ENCODE results near the gene ATP11C.
"Not testable (repeated sequence)": the region's sequence is repeated elsewhere in the genome, so short reads cannot be mapped to it uniquely, and the experiment has no call there.

Gene ATP11C

DNA sequence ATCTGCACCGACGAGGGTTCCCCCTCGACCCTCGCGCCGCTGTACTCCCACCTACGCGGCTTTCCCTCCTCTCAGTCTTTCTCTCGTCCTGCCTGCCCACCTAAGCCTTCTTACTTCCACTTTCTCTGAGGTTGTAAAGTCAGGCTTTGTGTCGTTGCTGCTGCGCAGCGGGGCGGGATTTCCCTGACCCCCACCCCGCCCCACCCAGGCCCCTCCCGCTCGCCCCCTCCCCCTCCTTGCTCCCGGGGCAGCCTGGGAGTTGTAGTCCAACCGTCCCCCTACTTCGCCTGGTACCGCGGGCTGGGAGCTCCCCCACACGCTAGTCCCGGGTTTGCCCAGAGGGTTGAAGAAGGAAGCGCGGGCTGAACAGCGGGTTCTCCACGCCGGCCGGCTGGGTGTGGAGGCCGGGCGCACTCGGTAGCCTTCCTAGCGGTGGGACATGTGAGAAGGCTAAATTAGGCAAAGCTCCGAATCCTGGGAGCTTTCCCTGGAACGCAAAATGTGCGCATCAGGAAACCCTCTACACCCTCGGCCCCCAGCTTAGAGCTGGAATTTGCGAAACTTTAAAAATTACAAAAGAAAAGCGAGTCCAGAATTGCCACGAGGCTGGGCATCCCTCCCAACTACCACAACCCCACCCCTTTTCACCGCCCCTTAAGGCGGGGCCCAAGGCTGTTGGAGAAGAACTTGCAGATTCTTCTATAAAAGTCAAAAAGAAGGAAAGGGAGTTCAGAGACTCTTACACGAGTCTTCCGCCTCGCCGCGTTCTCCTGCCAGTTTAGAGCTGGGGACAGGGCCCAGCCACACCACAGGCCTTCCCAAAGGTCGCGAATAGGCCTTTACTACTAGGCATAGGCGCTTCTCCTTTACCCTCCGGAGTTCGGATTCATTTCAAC is at the start of gene ATP11C:
Gene ATP11C (minus strand): TSS at position 153 of the 896 bp plus-strand sequence. CDS start 1,011 bp downstream, outside the sequence.
- peak; percentile 50 to 65 for DNase-seq (ENCODE audit: low read depth in 2 of 2)

DNA sequence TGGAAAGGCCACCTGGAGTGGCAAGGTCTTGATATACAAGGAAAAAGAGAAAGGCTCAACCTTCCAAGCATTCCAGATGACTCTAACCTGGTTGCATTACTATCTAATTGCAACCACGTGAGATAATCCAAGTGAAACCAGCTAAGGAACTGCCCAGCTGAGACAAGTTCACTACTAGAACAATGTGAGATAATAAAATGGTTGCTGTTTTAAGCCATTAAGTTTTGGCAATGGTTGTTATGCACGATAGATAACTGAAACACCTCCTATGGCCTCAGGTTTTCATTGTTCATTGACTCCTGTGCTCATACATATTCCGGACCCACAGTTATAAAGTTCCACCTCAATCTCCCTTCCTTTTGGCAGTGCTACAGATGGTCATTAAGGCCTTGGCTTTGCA is 41.6 kb upstream of the ATP11C start:
- no peak for DNase-seq (ENCODE audit: low read depth in 2 of 2)

DNA sequence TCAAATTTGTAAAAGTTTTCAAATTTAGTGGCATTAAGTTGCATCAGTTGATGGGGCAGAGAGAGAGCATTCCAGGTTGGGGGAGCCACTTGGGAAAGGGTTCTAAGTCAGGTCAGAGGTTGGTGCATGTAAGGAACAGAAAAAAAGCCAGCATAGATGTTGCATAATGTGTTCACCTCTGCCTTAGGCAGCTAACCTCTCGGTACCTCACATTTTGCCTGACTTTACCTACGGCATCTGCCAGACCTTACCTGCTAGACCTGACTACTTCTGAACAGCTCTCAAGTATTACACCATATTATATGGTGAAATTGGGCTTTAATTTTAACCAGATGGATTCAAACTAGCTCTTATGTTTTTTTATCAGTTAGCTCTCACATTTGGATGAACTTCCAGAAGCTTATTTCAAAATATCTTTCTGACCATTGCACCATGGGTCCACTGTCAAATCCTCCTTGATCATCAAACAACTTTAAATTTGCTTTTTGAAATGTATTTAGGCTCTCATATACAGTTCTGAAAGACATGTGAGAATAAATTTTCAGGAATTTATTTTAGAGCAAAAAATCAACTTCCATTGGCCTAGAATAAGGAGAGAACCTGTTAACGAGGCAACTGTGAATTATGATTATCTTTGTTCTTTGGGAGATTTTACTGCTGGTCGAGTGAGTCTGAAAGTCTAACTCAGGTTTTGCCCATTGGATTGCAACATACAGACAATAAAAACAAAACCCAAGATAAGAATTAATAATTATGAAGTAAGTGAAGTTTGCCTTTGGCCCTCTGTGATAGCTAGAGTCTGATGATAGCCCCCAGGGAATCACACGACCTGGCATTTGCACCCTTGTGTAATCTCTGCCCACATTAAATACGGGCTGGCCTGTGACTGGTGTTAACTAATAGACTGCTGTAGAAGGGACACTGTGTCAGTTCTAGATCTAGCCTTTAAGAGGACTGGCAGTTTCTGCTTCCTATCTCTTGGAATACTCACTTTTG is 40.1 kb upstream of the ATP11C start:
- no peak for DNase-seq (ENCODE audit: low read depth in 2 of 2)

DNA sequence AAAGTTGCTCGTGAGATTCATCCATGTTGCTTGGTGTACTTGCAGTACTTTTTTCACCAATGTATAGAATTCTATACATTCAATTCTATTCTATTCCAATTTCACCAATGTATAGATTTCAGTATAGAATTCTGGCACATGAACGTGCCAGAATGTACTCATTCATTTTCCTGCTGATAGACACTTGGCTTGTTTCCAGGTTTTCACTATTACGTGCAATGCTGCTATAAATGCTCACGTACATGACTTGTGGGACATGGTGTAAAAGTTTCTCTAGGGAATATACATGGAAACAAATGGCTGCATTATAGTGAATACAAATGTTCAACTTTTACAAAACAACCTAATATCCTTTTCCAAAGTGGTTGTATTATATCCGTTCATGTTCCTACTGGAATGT is 39.3 kb upstream of the ATP11C start:
- no peak for DNase-seq (ENCODE audit: low read depth in 2 of 2)

DNA sequence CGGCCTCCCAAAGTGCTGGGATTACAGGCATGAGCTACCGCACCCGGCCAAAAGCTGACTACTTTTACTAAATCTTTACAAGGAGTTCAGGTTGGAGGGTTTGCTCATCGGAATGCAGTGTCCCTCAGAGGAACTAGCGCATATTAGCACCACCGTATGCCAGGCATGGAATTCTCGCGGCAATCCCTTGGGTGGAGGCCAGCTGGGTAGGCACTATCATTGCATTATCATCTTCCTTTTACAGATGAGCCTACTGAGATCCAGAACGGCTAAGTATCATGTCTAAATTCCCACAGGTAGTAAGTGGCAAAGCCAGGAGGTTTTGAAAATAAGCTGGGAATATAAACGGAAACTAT is 38.5 kb upstream of the ATP11C start:
- no peak for DNase-seq (ENCODE audit: low read depth in 2 of 2)

DNA sequence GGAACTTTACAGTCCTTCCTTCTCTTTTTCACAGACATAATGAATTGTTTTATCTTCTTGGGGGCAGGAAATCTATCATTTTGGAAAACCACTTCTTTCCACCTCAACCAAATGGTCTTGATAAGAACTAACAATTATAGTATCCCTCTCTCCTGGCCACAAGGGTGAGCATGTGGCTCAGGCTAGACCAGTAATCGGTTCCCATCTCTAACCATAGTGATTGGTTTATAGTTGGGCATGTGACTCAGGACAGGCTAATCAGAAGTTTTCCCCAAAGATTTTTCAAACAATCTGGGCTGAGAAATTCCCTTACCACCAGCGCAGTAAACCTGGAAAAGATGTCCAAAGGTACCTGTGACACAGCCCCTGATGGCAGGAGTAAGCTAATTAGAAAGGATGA is 36.4 kb upstream of the ATP11C start:
- no peak for DNase-seq (ENCODE audit: low read depth in 2 of 2)

DNA sequence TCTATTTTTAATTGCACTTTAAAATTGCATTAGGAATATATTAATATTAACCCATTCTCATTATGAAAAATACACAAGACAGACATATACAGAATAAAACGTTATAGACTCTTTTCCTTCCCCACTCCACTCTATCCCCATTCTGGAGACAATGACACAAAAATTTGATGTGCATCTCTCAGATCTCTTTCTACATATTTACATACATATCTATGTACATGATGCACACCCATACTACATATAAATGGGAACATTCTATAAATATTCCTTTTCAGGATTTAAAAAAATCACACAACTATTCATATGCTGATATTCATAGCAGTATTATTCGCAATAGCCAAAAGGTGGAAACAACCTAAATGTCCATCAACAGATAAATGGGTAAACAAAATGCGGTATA is 34.9 kb upstream of the ATP11C start:
- no peak for DNase-seq (ENCODE audit: low read depth in 2 of 2)

DNA sequence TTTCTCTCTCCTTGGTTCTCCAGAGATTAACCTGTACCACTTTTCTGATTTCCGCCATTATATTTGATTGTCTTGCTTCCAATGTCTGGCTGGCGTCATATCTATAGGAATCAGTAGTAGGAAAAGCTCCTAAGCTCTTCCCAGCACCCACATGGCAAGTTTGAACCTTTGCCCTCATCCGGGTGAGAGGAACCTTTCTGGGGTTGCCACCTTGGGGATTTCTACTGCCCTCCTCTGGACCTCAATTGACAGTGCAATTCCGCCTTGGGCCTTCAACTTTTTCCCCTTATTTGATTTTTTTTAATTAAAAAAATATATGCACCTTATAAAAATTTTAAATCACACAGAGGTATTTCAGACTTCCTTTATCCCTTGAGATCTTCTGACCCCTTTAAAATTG is 34.4 kb upstream of the ATP11C start:
- no peak for DNase-seq (ENCODE audit: low read depth in 2 of 2)

DNA sequence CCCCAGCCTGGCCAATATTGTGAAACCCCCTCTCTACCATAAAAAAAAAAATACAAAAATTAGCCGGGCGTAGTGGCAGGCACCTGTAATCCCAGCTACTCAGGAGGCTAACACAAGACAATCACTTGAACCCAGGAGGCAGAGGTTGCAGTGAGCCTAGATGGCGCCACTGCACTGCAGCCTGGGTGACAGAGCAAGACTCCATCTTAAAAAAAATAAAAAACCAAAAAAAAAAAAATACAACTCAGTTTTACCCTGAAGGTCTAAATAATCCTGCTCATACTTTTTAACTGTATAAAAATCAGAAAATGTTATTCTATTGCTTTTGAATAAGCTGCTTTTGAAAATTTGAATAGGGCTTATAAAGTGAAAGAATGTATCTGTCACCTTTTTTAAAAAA is 33.3 kb upstream of the ATP11C start:
- DNase-seq (ENCODE audit: low read depth in 2 of 2): not testable (repeated sequence)

DNA sequence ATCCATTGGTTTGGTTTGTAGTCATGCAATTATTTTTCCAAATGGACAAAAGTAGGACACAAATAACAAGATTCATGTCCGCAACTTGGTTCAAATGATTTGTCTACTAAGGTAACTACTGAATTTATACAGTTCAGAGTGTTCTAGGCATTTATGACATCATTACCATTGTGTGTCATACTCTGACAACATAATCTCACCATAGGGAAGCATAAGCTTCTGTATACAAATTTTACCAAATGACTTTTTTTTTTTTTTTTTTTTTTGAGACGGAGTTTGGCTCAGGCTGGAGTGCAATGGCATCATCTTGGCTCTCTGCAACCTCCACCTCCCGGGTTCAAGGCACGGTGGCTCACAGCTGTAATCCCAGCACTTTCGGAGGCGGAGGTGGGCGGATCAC is 32.6 kb upstream of the ATP11C start, which contains the start of gene CXorf66:
Gene CXorf66 (minus strand): TSS at position 101 of the 400 bp plus-strand sequence. CDS start 25 bp downstream, at position 76.
- DNase-seq (ENCODE audit: low read depth in 2 of 2): no peak

DNA sequence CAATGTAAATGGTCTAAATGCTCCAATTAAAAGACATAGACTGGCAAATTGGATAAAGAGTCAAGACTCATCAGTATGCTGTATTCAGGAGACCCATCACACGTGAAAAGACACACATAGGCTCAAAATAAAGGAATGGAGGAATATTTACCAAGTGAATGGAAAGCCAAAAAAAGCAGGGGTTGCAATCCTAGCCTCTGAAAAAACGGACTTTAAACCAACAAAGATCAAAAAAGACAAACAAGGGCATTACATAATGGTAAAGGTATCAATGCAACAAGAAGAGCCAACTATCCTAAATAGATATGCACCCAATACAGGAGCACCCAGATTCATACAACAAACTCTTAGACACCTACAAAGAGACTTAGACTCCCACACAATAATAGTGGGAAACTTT is 28.2 kb upstream of the ATP11C start:
- DNase-seq (ENCODE audit: low read depth in 2 of 2): not testable (repeated sequence)

DNA sequence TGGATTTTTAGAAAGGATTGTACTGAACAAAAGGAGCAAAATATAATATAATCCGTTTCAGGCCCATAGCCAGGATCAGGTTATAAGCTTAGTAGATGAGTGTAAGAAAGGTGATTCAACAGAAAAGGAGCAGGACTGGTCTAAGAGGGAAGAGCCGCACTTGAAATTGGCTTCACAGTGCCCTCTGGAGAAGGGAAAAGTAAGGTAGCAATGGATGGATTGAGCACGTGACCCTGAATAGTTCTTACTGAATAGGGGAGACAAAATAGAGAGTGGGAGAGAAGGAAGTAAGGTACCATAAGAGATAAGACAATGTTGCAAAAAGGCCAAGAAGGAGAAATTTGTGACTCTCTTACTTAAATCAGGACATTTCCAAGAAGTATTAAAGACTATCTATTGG is 16.9 kb upstream of the ATP11C start:
- no peak for DNase-seq (ENCODE audit: low read depth in 2 of 2)

DNA sequence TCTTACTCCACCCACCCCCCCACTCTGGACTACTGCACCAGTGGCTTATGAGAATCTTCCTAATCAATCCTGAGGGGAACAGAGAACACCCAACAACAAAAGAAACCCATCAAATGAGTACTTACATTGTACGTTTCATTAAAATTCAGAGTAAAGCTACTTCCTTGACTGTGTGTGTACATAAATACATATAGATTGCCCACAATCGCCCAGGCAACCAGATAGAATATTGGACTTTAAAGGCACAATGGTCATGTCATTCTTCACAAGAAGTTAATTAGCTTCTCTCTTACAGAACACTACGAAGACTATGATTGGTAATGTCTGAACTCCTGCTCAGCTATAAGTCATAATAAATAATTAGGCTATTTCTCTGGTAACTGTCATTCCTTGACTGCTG is 12.2 kb upstream of the ATP11C start:
- DNase-seq (ENCODE audit: low read depth in 2 of 2): no peak

DNA sequence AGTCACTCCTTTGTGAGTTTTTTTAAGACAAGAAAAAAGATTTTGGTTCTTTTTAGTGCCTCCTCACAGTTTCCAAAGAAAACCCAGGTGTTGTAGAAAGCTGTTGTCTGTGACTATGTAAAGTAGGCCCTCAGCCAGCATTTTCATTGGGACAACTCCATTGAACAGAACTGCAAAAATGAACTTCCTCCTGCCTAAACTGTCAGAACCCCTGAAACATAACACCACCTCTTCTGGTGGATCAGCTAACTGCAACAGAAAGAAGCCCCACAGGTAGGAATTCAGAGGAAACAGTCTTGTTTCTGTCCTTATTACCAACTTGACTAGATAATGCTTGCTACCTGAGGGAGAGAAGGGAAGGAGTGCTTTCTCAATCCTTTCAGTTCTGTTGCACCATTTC is 3.4 kb upstream of the ATP11C start:
- DNase-seq (ENCODE audit: low read depth in 2 of 2): no peak

DNA sequence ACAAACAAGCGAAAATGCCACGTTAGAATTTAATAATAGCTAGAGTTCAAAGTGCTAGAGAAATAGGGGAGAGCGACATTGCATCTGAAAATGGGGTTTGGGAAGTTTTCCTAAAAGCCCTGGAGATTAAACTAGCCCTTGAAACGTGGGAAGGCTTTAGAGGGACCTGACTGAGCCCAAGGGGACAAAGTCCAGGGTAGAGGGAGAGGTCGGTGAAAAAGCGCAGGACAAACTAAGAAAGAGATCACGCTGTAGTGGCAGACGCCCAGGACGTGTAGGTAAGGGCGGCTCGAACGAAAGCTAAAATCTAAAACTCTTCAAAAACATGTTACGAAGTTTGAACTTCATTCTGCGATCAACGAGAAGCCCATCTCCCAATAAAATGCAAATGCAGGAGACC is 1.1 kb upstream of the ATP11C start:
- no peak for DNase-seq (ENCODE audit: low read depth in 2 of 2)

DNA sequence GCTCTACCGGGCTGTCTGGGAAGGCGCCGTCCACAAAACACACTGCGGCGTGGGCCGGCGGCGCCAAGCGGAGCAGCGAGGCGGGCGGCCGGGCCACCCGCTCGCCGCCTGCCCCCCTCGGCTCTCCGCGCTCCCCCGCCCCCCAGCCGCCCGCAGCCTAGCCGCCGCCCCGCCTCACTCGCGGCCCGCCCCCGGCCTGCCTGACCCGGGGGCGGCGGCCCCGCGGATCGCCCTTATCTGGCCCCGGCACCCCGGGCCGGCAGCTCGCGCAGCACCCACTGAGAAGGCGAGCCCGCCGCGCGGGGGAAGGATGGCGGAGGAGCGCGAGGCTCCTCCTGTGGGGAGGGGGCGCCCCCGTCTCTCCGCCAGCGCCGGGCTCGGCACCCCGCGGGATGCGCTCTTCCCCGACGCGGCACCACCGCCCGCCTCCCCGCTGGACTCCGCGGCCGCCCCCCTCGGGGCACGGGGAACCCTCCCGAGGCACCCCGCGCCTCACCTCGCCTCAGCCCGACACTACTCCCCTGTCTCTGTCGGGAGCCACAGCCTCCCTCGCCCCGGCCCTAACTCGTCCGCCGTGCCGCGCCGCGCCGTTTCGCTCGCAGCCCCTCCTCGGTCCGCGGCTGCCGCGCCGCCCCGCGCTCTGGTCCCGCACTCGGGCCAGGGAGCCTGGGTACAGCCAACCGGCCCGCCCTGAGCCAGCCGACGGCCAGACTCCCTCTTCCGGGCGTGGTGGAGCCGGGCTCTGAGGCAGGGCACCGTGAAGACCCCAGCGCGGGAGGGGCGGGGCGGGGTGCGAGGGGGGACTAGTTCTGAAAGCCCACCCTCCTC is 566 bp downstream of the ATP11C start:
- DNase-seq (ENCODE audit: low read depth in 2 of 2): no peak

DNA sequence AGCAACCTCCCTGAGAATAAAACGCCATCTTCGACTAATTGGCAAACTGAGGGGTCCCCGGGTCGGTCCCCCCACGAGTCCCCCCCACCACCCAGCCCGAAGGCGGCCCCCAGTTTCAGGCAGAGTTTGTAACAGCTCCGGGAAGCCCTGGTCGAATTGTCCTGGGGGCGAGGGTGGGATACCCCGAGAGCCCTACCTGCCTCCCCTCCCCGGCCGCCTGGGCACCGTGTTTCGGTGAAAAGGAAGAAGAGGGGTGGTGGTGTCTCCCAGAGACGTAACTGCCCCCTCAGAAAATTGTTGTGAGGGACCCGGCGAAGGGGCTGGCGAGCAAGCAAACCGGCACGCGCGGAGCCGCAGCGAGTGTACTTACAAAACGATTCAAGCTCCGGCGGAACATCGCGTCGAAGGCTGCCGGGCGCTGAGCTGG is 1.2 kb downstream of the ATP11C start:
- DNase-seq (ENCODE audit: low read depth in 2 of 2): no peak

DNA sequence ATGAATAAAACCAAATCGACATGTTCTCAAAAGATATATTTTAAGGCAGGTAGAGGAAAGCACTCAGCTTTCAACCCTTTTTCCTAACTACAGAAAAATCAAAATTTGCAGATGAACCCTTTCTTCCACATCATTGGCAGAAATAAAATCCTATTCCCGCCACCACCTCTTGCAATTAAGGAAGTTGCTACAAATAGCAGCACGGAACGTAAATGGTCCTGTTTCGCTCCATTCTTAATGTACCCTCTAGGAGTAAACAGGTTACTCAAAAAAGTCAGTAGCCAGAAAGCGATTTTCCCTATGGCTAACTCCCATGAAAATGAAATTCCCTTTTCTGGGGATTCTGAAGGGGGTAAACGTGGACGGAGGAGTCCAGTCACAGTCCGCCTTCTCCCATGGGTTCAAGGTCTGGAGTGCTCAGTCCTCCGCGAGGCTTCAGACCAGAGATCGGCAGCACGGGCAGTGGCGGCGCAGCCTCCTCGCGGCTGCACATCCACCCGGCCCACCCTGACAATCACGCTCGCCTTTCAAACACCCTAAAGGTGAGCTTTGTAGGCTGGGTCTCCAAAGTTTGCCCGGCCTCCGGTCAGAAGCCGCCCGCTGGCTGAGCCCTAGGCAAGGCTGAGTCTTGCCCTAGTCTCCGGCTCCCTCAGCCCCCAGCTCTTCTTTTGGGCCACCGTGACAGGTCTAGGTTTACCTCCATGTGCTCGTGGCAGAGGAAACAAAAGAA is 1.8 kb downstream of the ATP11C start:
- DNase-seq (ENCODE audit: low read depth in 2 of 2): no peak

DNA sequence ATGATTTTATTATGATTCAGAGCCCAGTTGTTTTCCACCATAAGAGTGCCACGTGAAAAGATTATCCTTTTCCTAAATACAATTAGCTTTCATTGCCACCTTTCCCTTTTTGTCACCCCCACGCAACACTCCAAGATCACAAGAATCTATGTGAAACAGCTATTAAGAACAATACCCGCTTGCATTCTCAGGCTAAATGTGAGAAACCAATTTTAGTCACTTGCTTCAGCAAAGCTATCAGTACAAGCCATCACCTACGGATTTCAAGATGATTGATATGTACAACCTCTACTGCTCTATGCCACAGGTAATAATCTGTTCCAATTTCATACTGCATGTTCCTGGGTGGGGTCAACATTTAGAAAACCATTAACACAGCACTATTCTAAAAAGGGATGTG is 2.5 kb downstream of the ATP11C start:
- no peak for DNase-seq (ENCODE audit: low read depth in 2 of 2)

DNA sequence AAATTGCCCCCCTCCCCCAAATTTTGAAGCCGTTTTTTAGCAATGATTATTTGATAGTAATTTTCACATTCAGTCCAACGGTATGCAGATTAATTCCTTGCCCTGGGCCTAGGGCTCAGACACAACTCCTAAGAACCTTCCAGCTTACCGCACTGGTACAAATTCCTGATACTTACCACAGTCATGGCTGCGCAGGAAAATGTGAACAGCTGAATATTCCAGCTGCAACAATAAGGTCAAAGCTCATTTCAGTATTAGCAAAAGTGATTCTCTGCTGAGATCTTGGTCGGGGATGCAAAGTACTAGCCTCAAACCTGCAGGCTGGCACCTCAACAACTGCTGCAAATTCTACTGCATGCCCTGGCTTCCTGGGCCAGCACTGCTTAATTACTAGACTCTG is 3.0 kb downstream of the ATP11C start:
- no peak for DNase-seq (ENCODE audit: low read depth in 2 of 2)

DNA sequence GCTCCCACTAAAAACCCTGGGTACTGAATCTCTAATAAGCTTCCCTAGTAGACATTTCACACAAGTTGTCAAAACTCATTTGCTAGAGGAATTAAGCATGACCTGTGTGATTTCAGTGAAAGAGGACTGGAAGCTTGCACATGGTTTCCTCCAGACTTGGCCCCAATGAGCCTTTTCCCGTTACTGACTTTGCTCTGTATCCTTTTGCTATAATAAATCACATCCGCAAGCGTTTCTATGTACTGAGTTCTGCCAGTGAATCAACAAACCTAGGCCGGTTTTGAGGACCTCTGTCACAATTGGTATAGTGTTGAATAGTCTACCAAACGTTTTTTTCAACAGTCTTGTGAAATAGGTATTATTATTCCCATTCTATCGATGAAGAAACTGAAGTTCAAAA is 8.2 kb downstream of the ATP11C start:
- DNase-seq (ENCODE audit: low read depth in 2 of 2): no peak

Measured in stimulated activated CD4-positive, alpha-beta T cell treated with anti-CD3 and anti-CD28 coated beads, Interleukin-1b, Interleukin-23, amount 100 ng/mL, for 1 hour (primary cell).